Omental fat pad (tissue), 4 donors: Measurements from ENCODE around the gene ARL8A. TPM values are rescaled to one million over a fixed set of nuclear protein-coding genes. Genes with fewer than 3 reads are reported as not detected.

ENCODE experiments used
- ATAC-seq: fragments of 150-250 bp; one replicate; pipeline ENCODE4 v1.9.1; 2016; ENCODE audit warnings: mild to moderate bottlenecking, moderate library complexity; ENCODE audit not compliant: low FRiP score
- DNase-seq: peaks from one replicate; pipeline ENCODE4 v3.0.0-alpha.2; 2019; ENCODE audit warnings: low spot score
- total RNA-seq, 4 donors: library from RNA; depleted of rRNA; stranded (reverse); fragments of >200 nt; gene quantifications; one replicate each; pipeline ENCODE4 v1.1.0, GENCODE V29; 2016
- TF ChIP-seq, protein P1 (sequence below), 3 donors: fragments of 450-650 bp; IDR thresholded peaks; one replicate each; pipeline ENCODE4 v1.5.1; 2016 to 2017; ENCODE audit warnings: antibody characterized with exemption in 3 of 3, mild to moderate bottlenecking in 3 of 3, moderate library complexity in 2 of 3

ARL8A gene
- total RNA-seq, 4 donors from 2014 or later = 31.1 to 61.8 (median 43.0) TPM

- TF ChIP-seq, protein P1, sequence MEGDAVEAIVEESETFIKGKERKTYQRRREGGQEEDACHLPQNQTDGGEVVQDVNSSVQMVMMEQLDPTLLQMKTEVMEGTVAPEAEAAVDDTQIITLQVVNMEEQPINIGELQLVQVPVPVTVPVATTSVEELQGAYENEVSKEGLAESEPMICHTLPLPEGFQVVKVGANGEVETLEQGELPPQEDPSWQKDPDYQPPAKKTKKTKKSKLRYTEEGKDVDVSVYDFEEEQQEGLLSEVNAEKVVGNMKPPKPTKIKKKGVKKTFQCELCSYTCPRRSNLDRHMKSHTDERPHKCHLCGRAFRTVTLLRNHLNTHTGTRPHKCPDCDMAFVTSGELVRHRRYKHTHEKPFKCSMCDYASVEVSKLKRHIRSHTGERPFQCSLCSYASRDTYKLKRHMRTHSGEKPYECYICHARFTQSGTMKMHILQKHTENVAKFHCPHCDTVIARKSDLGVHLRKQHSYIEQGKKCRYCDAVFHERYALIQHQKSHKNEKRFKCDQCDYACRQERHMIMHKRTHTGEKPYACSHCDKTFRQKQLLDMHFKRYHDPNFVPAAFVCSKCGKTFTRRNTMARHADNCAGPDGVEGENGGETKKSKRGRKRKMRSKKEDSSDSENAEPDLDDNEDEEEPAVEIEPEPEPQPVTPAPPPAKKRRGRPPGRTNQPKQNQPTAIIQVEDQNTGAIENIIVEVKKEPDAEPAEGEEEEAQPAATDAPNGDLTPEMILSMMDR (IDR thresholded peaks at IDR 0.05) = no peak
- DNase-seq (no peak), ATAC-seq (peak; percentile 43)
Observed at GRCh38 chr1:202154766-202155477, 10.4 kb upstream of the ARL8A start.

DNA sequence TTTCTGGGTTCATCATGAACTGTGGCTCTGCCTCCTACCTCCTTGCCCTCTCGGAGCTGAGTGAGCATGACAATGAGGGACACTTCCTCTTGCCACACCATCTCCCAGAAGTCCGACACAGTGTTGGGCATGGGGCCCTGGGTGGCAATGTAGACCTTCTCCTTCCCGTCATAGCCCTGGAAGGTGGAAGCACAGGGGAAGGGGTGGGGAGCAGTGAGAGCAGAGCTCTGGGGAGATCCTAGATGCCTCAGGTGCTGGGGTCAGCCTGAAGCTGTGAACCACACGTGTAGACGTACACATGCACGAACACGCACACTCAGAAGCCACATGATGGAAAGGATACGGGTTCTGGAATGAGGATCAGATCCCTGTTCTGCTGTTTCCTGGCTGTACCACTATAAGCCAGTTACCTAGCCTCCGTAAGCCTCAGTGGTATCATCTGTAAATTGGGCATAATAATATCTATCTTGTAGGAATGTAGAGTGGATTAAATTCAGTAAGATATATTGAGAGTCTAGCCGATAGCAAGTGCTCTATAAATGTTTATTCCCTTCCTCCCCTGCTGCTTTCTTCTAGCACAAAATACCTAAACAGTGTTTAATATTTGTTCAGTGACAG, 9.7 kb upstream of the ARL8A start:
- TF ChIP-seq, protein P1 (IDR thresholded peaks at IDR 0.05) = no peak
- no peak for DNase-seq

DNA sequence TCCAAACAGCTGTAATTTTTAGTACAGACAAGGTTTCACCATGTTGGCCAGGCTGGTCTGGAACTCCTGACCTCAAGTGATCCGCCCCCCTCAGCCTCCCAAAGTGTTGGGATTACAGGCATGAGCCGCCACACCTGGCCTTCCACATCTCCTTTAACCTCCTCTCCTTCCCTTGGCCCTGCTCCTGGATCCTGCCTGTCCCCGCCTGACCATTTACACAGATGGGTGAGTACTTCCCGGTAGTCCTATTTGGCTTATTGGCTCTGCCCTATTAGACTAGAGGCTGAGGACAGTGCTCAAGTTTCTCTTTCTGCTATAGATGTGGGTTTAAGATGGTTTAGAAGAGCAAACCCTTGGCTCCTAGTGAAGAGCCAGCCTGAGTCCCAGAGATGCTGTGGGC, 8.7 kb upstream of the ARL8A start:
- ATAC-seq (no peak), DNase-seq (no peak)
- TF ChIP-seq, protein P1 (IDR thresholded peaks at IDR 0.05) = no peak

More for the DNA sequence above, 9.7 kb upstream of the ARL8A start:
- no peak for ATAC-seq

- DNase-seq (no peak), ATAC-seq (no peak)
- TF ChIP-seq, protein P1 (IDR thresholded peaks at IDR 0.05) = no peak
Observed at GRCh38 chr1:202152399-202152798, 7.9 kb upstream of the ARL8A start.

DNA sequence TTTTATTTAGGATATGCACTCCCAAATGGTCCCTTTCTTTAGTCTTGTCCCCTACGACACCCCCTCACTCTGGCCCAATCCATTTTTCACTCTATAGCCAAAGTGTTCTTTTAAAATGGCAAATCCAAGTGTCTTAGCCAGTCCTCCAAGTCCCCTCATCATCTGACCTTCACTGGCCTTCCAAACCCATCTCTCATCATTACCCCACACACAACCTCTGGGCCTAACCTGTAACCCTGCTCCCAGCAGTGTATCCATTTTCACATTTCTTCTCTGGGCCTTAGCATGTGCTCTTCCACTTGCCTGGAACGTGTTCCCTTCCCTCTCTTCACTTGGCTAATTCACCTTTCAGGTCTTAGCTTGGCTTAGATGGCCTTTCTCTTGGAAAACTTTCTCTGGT, 6.5 kb upstream of the ARL8A start:
- TF ChIP-seq, protein P1 (IDR thresholded peaks at IDR 0.05) = no peak
- ATAC-seq = no peak
- DNase-seq = no peak

DNA sequence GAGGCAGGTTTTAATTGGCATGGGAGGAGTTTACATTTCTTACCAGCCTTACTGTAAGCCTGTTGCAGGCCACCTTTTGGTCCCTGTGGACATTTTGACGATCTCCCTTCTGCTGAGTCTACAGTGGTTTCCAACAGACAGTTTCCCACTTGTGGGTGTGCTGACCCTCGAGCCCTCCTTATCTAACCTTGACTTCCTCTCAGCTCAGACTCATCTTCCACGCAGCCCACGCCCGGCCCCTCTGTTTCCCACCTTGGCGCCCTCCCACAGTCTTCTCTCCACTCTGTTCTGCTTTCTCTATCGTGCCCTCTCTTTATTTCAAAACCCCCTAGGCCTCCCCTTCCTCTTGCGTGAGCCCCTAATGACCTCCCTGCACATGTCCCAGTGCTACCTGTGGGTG, 6.1 kb upstream of the ARL8A start:
- ATAC-seq = no peak
- no peak for DNase-seq
- TF ChIP-seq, protein P1 (IDR thresholded peaks at IDR 0.05) = no peak

- TF ChIP-seq, protein P1 (IDR thresholded peaks at IDR 0.05) = no peak
- ATAC-seq = no peak
- DNase-seq = no peak
Observed at GRCh38 chr1:202150187-202150586, 5.7 kb upstream of the ARL8A start.
